G401.6 (cell line): ENCODE data around the gene WDR43.

Experiments
- FAIRE-seq: peaks from 2 replicates; lab custom pipeline; 2012; peaks lifted over from hg19 to GRCh38; lab: Jason Lieb, UNC

The WDR43 gene, protein sequence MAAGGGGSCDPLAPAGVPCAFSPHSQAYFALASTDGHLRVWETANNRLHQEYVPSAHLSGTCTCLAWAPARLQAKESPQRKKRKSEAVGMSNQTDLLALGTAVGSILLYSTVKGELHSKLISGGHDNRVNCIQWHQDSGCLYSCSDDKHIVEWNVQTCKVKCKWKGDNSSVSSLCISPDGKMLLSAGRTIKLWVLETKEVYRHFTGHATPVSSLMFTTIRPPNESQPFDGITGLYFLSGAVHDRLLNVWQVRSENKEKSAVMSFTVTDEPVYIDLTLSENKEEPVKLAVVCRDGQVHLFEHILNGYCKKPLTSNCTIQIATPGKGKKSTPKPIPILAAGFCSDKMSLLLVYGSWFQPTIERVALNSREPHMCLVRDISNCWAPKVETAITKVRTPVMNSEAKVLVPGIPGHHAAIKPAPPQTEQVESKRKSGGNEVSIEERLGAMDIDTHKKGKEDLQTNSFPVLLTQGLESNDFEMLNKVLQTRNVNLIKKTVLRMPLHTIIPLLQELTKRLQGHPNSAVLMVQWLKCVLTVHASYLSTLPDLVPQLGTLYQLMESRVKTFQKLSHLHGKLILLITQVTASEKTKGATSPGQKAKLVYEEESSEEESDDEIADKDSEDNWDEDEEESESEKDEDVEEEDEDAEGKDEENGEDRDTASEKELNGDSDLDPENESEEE

DNA sequence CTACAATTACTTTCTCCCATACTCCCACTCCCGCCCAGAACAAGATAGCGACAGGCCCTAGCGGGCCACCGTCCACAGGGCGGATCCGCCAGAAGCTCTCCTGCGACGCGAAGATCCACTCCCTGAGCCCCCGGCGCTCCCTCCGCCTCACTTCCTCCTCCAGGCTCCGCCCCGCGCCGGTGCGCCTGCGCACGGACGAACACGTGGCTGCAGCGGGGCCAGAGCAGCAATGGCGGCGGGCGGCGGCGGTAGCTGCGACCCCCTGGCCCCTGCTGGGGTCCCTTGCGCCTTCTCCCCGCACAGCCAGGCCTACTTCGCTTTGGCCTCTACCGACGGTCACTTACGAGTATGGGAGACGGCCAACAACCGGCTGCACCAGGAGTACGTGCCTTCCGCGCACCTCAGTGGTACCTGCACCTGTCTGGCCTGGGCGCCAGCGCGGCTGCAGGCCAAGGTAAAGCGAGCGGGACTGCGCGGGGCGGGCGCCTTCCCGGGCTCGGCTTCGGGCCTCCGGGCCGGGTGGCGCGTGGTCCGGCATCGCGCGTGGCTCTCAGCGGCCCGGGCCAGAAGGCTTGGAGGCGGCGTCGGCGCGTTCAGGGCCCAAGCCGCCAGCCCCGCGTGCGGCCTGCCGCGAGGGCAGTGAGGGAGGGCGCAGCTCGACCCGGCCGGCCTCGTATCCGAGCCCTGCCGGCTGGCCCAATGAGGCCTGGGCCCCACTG lies at the start of gene WDR43:
WDR43 (plus strand) TSS at position 198 of the 719 bp plus-strand sequence; CDS start at position 230, 32 bp downstream.
- FAIRE-seq, result peak; percentile 97

DNA sequence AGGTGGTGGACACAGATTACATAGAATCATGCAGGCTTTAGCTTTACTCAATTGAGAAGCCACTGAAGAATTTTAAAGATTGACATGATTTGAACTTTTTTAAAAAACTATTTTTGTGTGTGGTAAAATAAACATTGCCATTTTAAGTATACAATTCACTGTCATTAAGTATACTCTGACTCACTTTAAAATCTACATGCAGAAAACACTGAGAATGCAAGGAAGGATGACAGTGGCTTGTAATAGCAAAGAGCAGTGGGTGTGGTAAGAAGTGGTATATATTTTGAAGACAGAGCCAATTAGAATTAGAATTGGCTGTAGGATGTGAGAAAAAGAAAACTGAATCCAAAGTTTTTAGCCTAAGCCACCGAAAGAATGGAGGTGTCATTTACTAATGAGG lies 39.3 kb upstream of the WDR43 start:
- FAIRE-seq, result no peak

DNA sequence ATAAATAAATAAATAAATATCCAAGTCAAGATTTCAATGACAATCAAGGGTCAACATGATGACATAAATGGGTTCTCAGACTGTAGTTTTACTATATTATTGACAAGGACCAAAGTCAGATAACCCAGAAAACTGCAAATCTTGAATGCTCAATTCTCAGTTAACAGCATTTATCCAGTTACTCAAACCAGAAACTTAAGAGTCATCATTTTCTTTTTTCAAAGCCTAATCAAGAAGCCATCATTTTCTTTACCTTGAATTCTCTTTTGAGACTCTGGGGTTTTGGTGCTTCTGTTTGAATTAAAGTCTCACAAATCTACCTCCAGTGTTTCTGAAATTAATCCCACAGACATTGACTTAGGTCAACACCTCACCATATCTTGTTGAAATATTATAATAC lies 38.5 kb upstream of the WDR43 start:
- FAIRE-seq, result no peak

DNA sequence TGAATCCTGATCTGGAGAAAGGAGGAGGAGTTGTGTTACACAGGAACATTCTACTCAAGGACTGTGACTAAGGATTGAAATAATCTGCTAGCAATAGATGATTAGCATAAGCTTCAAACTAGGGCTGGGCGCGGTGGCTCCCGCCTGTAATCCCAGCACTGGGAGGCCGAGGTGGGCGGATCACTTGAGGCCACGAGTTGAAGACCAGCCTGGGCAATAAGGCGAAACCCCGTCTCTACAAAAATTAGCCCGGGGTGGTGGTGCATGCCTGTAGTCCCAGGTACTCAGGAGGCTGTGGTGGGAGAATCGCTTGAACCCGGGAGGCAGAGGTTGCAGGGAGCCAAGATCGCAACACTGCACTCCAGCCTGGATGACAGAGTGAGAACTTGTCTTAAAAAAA lies 25.9 kb upstream of the WDR43 start:
- no peak for FAIRE-seq

DNA sequence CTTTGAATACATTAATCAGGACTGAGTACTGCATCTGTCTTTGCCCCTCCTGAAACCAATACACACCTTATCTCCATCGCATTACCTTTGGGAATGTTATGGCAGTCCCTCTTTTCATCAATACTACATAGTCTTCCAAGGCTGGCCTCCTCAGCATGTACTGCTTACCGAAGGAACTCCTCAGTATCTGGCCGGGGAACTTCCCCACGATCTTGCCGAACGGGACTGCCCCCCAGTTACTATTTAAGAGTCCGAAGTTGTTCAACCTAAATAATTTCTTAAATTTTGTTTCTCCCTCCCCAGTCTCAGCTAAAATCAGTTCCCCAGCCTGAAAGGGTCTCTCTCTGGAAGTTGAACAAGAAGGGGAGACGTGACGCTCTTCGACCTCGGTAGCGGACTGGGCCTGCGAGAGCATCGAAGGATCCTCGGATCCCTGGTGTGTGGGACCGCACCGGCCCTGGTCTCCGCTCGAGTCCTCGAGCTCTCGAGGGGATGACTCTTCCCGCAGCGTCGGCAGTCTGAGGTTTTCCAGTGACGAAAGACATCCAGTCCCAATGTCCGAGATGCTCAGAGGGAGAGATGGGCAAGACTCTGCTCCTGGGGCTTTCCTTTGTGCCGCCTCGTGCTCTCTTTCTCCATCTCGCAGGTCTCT lies 24.8 kb upstream of the WDR43 start:
- no peak for FAIRE-seq

DNA sequence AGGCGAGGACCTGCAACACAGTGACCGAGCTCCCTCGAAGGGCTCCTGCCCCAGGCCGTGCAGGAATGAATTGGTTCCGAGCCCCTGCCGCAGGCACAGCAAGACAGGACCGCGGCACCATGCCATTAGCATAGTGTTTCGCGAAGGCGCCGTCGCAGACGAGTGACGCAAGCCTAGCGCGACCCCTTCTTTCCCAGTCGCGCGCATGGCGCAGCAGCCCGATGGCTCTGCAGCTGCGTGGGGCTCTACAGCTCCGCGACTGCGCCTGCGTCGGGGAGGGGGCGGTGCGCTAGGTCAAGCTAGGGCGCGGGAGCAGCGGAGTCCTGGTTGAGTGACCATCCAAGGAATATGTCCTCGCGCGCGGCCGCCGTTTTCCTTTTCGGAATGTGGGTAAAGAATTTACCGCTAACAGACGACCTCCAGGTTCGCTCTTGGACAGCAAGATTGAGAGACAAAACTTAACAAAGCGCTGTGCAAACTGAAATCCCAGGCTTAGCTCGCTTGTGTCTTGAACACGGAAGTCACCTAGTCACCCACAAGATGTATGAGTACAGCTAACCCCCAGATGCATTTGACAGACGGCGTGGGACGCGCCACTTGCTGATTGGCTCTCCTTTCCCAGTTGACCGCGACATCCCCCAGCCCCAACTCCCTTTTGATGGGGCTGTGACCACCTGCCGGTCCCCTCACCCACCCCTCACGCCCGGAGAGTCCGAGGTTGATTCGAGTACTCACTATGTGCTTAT lies 24.1 kb upstream of the WDR43 start, which contains the start of gene TRMT61B:
TRMT61B (minus strand) TSS at position 164 of the 746 bp plus-strand sequence; CDS start at position 132, 32 bp downstream.
- peak; percentile 72 for FAIRE-seq

DNA sequence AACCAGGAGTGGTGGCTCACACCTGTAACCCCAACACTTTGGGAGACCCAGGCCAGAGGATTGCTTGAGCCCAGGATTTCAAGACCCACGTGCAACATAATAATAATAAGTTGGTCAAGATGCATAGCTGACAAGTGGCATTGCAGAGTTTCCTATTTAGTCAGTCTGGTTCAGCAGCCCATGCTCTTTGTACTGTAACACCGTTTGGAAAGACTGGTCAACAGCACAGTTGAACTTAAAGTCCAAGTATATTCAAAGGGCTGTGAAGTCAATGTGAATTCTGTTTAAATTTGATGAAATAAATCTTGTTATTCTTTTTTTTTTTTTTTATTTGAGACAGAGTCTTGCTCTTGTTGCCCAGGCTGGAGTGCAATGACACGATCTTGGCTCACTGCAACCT lies 22.8 kb upstream of the WDR43 start:
- no peak for FAIRE-seq

DNA sequence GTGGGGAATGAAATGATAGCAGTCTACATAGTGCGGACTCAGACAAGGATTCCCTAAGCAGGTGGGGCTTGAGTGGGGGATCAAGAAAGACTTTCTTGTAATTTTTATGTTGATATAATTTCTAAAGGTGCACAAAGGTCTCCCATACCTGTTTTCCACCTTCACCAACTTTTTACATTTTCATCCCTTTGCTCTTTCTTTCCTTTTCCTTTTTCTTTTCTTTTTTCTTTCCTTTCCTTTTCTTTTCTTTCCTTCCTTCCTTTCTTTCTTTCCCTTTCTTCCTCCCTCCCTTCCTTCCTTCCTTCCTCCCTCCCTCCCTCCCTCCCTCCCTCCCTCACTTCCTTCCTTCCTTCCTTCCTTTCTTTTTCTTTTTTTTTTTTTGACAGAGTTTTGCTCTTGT lies 14.3 kb upstream of the WDR43 start:
- FAIRE-seq, result no peak

DNA sequence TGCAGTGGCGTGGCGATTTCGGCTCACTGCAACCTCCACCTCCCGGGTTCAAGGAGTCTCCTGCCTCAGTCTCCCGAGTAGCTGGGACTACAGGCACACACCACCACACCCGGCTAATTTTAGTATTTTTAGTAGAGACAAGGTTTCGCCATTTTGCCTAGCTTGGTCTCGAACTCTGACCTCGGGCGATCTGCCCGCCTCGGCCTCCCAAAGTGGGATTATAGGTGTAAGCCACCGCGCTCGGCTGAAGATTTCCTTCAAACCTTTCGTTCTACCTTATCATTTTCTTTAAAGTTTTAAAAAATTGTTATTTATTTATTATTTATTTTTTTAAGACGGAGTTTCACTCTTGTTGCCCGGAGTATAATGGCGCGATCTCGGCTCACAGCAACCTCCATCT lies 979 bp upstream of the WDR43 start:
- no peak for FAIRE-seq

DNA sequence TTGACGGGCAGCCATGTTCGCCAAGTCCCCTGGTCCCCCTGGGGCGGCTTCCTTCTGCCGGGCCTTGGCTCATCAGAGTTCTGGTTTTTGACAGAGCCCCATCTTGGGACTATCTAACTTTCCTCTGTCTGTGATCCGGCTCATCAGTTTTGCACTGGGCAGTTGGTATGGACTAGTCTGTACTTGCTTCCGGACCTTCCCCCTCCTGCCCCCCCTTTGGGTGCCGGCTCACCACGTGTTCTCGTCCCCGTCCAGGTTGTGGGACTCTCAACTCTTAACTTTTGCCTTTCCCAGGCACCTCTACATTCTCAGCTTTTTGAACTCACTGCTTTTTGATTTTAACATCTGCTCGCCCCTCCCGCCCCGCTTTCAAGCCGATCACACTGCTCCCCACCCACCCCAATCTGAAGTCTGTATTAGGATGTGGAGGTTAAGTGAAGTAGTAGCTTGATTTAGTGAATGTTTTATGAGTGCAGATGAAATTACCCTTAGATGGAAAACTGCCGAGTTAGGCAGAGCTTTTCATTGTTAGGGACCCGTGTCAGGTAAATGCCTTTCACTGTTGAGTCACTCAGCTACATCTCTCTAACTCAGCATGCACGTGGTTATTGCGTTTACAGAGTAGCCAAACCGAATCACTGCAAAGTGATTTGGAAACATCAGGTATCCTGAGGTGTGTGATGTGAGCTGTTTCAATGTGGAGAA lies 874 bp downstream of the WDR43 start:
- no peak for FAIRE-seq

DNA sequence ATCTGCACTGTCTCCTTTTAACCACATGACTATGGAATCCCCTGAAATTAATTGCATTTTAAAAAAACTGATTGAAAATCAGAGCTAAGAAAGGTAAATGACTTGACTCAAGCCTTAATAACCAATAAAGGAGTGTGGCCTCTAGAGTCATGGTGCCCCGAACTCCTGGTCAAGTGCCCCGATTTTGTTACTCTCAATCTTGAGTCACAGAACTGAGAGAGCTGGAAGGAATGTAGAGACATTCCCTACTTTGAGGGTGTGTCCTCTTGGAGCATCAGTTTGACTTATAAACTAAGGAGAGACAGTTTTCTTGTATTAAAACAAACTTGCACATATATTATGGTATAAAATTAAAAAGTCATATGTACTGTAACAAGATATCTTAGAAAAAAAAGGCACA lies 2.4 kb downstream of the WDR43 start:
- FAIRE-seq, result no peak

DNA sequence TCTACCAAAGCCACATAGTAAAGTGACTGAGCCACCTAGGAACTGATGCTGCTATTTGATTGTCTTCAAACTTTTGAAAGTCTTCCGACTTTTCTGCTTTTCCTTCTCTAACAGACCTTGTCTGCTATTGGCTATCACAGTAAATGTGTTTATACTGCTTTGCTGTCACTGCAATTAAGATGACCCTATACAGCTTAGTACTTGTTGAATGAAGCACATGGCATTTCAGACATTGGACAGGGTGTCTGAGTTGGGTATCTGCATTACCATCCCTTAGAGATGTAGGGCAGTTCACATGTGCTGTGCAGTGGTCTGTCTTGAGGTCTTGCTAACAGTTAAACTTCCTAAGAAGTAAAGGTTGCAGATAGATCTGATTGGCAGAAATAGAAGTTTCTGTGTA lies 3.6 kb downstream of the WDR43 start:
- FAIRE-seq, result no peak

DNA sequence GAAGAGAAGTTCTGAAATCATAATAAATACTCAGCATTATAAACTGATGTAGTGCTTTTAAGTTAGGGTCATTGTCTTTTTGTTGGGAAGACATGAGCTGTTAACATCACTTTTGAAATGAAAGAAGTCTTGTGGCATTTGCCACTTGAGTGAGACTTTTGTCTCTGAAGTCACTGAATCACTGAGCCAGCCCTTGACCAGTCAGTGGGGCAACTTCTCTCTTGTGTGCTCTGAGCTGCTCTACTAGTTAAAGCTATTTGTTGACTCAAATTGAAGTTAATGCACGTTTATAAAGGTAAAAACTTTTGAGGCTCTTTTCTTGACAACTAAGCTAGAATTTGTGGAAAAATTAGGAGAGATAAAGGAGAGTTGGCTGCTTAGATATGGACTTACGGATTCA lies 6.7 kb downstream of the WDR43 start:
- FAIRE-seq, result no peak

DNA sequence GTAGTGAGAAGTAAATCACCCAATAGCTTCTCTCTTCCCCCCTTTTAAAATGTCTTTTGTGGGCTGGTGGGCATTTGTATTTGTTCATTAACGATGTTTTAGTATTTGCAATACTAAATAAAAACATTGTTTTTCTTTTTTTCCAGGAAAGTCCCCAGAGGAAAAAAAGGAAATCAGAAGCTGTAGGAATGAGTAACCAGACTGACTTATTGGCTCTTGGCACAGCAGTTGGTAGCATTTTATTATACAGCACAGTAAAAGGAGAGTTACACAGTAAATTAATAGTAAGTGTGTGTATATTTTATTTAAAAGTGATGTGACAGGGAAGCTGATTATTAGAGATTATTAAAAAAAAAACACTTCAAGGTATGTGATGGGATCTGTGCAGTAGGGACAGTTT lies 7.4 kb downstream of the WDR43 start:
- no peak for FAIRE-seq

DNA sequence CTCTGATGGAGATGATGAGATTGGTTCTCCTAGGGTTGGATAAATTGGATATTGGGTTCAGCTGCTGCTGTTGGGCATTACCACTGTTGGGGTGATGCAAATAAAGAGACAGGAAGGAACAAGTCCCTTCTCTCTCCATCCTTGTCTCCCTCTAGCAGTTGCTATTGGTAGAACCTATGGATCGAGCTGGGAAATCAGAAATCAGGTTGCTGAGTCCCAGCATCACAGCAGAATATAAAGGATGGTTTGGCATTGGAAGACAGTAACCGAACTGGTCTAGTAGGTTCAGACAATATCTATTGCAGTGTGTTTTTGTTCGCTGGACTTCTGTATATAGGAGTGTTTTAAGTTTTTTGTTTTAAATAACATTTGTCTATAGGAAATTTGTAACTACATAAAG lies 8.1 kb downstream of the WDR43 start:
- FAIRE-seq, result no peak

DNA sequence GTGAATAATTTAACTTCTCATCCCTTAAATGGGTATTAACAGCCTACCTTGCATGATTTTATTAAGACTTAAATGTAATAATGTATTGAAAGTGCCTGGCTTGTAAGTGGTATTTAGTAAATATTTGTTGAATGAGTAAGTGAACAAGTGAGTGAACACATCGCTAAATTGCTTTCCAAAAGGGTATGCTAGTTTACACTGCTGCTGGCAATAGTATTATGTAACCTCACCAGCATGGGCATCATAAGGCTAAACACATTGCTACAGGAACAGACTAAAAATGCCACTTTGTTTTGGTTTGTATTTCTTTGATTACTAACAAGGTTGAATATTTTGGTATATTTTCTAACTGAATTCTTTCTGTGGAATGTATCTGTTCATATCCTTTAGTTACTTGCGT lies 9.8 kb downstream of the WDR43 start:
- FAIRE-seq, result peak; percentile 73

DNA sequence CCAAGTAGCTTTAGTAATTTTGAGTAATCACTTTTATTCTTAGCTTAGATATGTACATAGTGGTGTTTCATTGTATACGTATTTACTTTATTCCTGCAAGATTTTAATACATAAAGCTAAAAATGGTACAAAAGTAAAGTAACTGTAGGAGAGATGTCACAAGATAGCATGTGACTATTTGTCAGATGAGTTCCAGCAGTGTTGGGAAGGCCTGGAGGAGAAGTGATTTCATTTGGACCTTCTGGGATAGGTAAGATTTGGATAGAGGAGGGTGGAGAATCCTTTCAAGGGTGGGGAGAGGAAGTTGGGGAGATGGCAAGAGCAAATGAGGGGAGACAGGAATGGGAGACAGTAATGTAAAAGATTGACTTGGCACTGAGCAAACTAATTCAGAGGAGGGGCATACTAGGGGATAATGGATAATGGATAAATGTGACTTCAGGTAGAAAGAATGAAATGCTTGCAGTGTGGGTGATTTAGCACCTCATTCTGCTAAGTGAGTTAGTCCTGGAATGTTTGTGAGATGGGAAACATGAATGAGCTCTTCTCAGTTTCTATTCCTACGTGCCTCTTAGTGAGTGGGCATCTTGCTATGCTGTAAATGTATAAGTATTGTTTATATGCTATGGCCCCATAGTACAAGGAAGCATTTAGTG lies 10.5 kb downstream of the WDR43 start:
- no peak for FAIRE-seq

DNA sequence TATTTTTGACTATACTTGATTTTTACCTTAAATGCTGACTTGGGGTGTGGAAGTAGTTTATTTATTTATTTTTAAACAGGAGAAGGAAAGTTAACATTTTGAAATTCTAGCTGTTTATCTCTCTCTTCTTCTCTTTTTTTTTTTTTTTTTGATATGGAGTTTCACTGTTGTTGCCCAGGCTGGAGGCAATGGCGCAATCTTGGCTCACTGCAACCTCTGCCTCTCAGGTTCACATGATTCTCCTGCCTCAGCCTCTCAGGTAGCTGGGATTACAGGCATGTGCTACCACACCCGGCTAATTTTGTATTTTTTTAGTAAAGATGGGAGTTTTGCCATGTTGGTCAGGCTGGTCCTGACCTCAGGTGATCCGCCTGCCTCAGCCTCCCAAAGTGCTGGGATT lies 11.1 kb downstream of the WDR43 start:
- FAIRE-seq, result no peak

DNA sequence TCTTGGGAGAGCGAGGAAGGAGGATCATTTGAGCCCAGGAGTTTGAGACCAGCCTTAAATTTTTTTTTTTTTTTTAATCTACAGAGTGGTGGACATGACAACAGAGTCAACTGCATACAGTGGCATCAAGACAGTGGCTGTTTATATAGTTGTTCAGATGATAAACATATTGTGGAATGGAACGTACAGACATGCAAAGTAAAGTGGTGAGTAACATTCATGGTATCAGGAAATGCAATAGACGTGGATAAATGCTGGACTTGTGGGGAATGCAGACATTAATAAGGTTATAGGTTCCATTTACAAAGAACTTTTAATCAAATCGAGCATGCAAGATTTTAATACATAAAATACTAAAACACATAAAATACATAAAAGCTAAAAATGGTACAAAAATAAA lies 11.9 kb downstream of the WDR43 start:
- no peak for FAIRE-seq

DNA sequence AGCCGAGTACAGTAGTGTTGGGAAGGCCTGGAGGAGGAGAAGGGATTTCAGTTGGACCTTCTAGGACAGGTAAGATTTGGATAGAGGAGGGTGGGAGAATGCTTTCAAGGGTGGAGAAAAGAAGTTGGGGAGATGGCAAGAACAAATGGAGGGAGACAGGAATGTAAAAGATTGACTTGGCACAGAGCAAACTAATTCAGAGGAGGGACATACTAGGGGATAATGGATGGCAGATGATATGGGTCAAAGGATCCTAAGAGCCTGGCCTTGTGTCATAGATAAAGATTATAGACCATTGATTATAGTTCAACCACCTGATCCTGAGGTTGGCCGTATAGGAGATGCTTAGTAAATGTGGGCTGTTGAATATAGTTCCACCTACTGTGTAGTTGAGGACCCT lies 12.4 kb downstream of the WDR43 start:
- FAIRE-seq, result no peak

DNA sequence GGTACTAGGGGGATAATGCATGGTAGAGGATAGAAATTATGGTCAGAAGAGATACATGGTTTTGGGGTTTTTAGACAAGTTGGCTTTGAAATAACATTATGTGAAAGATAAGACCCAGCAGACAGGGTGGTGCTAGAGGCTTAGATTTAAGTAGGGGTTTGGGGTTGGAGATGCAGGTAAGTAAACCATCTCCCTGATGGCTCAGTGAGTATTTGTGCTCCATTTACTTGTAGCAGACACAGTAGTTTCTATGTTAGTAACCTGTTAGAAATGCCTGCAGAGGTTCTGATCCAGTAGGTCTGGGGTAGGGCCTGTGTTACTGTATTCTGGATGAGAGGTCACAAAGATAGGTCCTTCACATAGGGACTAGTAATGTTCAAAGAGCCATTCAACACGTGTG lies 13.7 kb downstream of the WDR43 start:
- no peak for FAIRE-seq
